ENCODE measurements around the gene SDHAF1.
"Not testable (repeated sequence)": the region's sequence is repeated elsewhere in the genome, so short reads cannot be mapped to it uniquely, and the experiment has no call there.

Gene SDHAF1

GRCh38 chr19:36014012-36014924 lies 19.3 kb downstream of the SDHAF1 start, which contains the start of gene ALKBH6:
ALKBH6 (minus strand) TSS chr19:36014213; CDS start chr19:36013397, 816 bp downstream.
- peak; percentile 99 to 100 for DNase-seq (ENCODE audit: low read depth in 2 of 2)

DNA sequence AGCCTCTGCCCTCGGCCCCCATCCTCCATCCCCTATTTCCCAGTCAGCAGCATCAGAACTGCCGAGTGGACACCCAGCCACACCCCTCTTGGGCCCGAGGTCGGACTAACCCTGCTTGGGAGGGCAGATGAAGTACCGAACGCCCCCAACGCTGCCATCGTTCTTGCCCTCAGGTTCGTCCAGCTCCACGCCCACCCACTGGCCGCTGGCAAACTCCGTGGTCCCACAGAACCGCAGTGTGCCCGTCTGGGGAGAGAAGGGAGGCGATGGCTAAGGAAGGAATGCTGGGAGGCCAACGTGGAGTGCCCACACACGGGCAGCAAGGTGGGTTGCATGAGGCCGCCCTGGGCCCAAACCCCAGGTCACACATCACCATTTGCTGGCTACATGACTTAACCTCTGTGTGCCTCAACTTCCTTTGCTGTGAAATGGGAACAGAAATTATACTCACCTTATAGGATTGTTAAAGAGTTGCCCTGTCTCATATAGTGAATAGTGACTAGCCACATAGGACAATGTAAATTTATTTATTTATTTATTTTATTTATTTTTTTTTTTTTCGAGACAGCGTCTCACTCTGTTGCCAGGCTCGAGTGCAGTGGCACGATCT lies 24.2 kb downstream of the SDHAF1 start:
- no peak for DNase-seq (ENCODE audit: low read depth in 2 of 2)

DNA sequence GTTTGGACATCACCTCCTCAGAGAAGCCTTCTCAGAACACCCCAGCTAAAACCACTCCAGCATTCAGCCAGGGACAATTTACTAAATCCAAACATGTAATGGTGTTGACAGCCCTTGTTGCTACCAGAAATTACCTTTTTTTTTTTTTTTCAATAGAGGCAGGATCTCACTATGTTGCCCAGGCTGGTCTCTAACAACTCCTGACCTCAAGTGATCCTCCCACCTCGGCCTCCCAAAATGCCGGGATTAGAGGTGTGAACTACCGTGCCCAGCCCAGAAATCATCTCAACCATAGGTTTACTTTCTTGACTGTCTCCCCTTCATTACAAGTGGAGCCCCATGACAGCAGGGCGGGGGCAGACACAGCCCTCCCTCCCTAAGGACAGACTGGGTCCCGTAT lies 28.4 kb downstream of the SDHAF1 start:
- DNase-seq (ENCODE audit: low read depth in 2 of 2) = no peak

DNA sequence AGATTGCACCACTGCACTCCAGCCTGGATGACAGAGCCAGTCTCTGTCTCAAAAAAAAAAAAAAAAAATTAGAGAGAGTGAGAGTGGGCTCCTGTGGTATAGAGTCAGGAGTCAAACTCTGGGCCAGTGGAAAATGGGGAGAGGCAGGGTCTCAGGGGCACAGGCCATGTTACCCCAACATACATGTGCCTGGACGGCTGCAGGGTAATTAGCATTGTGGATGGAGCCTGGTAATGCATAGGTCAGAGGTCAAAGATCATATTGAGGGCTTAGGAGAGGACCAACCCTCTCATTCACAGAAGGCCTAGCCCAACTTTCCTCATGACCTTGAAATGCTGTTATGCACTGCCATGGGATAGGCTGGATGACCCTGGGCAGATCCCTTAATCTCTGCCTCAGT lies 30.6 kb downstream of the SDHAF1 start:
- no peak for DNase-seq (ENCODE audit: low read depth in 2 of 2)

GRCh38 chr19:36026091-36026876 lies 31.3 kb downstream of the SDHAF1 start:
- DNase-seq (ENCODE audit: low read depth in 2 of 2) = no peak

- no peak for DNase-seq (ENCODE audit: low read depth in 2 of 2)
Measured at GRCh38 chr19:36027696-36028095, 32.7 kb downstream of the SDHAF1 start.

- DNase-seq (ENCODE audit: low read depth in 2 of 2) = no peak
Measured at GRCh38 chr19:36028313-36029041, 33.5 kb downstream of the SDHAF1 start.

DNA sequence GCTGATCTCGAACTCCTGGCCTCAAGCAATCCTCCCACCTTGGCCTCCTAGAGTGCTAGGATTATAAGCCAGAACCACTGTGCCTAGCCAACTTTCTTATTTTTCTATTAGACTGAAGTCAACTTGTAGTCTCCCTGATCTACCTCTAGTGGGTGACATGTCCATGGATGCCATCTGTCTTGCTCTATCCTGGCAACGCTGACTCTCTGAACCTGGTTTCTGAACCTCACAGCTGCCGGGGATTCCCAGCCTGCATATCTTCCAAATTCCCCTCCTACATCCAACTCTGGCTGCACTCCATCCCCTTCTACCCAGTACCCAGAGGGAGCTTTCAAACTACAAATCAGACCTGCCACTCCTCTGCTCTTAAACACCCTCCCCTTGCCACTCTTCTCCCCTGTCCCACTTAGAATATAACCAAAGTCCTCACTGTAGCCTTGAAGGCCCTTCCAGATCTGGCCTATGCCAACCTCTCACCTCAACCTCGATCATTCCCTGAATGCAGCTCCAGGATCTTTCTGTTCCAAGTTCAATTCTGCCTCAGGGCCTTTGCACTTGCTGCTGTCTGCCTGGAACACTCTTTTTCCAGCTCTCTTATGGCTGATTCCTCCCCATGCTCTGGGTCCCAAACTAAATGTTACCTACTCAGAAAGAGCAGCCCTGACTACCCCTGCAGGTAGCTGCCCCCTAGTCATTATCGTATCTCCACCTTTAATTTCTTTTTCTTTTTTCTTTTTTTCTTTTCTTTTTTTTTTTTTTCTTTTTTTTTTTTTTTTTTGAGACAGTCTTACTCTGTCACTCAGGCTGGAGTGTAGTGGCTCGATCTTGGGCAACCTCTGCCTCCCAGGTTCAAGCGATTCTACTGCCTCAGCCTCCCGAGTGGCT lies 35.5 kb downstream of the SDHAF1 start:
- DNase-seq (ENCODE audit: low read depth in 2 of 2) = no peak

- DNase-seq (ENCODE audit: low read depth in 2 of 2) = no peak
Measured at GRCh38 chr19:36031308-36031707, 36.3 kb downstream of the SDHAF1 start.

DNA sequence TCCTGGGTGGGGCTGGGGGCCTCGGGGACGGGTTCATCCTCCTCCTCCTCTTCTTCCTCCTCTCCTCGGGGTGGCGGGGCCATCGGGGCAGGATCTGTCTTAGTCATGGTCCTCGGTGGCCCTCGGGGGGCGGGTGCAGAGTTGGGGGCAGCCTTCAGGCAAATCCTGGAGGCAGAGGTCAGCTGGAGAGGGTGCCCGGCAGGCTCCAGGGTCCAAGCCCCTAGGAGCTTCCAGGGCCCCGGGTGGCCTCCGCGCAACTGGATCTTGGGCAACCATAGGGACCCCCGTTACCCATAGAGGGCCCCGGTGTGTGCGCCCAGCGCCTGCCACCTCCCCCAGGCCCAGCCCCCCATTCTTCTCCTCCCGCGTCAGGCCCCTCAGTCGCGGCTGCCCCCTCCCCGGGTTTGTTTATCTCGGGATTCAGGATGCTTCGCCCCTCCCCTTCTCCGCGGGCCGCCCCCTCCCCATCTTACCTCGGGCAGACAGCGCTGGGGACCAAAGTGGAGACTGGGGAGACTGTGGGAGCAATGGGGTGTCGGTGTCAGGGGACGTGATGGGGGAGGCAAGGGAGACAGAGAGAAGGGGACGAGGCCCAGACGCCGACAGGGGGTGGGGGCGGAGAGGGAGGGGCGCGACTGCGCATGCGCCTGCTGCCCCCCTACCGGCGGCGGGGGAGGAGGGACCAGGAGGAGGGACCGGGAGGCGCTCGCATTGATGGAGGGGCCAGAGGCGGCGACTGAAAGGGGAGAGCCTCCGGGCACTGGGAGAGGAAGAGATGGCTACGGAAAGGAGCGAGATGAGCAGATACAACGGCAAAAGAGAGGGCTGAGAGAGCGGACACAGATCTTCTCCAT lies 37.5 kb downstream of the SDHAF1 start, which contains the start of gene CLIP3:
Gene CLIP3 (minus strand): TSS at position 623 of the 854 bp plus-strand sequence. CDS start 516 bp downstream, at position 107.
- DNase-seq (ENCODE audit: low read depth in 2 of 2) = peak in 1 of 2 donors; percentile 35

DNA sequence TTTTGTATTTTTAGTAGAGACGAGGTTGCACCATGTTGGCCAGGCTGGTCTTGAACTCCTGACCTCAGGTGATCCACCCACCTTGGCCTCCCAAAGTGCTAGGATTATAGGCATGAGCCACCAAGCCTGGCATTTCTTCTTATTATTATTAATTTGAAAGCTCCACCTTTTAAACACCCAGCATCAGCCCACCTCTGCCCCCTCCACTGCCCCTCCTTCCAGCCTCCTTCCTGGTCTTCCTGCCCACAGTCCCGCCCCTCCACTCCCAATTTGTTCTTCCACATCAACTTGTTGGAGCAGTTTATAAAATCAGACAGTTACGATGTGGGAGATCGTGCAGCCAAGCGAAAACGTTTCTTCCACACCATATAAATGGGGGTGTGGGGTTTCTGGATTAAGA lies 45.5 kb downstream of the SDHAF1 start:
- DNase-seq (ENCODE audit: low read depth in 2 of 2) = no peak

GRCh38 chr19:36041092-36041491 lies 46.1 kb downstream of the SDHAF1 start:
- DNase-seq (ENCODE audit: low read depth in 2 of 2) = not testable (repeated sequence)

GRCh38 chr19:36041831-36042230 lies 46.8 kb downstream of the SDHAF1 start:
- no peak for DNase-seq (ENCODE audit: low read depth in 2 of 2)

DNA sequence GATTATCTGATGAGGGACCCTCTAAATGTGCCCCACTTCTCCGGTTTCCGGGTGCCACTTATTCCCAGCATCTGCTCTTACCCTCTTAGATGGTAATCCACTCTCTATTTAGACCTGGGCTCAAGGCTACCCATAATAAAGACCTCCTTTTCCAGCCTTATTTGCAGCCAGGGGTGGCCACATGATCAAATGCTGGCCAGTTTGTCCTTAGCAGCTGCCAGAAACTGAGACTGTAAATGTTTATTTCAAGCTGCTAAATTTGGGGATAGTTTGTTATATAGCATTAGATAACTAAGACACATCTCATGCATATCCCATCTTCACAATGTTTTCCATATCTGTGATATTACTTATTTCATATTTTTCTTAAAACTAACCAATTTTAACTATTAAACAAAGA lies 49.0 kb downstream of the SDHAF1 start:
- DNase-seq (ENCODE audit: low read depth in 2 of 2) = no peak
